HUES64 (cell line): ENCODE results near the gene PLXNA1.

Experiments used
- H3K27ac ChIP-seq: 2 replicates; pipeline ENCODE4 v1.7.0; 2013; ENCODE audit warnings: low read depth, low read length, inconsistent platforms
- H3K27me3 ChIP-seq: 2 replicates; pipeline ENCODE4 v1.6.1; 2013; ENCODE audit warnings: mild to moderate bottlenecking, low read length; ENCODE audit not compliant: insufficient read depth
- H3K36me3 ChIP-seq: 2 replicates; pipeline ENCODE4 v1.6.1; 2013; ENCODE audit warnings: mild to moderate bottlenecking, low read length; ENCODE audit not compliant: insufficient read depth
- H3K4me1 ChIP-seq: 2 replicates; pipeline ENCODE4 v1.6.1; 2013; ENCODE audit warnings: mild to moderate bottlenecking, low read length, moderate library complexity; ENCODE audit not compliant: insufficient read depth
- H3K4me3 ChIP-seq: 2 replicates; pipeline ENCODE4 v1.5.1; 2013; ENCODE audit warnings: mild to moderate bottlenecking, low read length, moderate library complexity
- H3K9ac ChIP-seq: 2 replicates; pipeline ENCODE4 v1.6.1; 2013; ENCODE audit warnings: mild to moderate bottlenecking, low read depth, low read length
- H3K9me3 ChIP-seq: 2 replicates; pipeline ENCODE4 v1.6.1; 2013; ENCODE audit warnings: low read depth, low read length; ENCODE audit not compliant: insufficient read depth
- WGBS: fragments of 150-250, 120-280 bp; methylation state at CpG from one replicate; pipeline ENCODE4 v1.1.7; 2013; ENCODE audit warnings: missing lambda C conversion rate; 5-methylcytosine and 5-hydroxymethylcytosine counted together

PLXNA1 gene

DNA sequence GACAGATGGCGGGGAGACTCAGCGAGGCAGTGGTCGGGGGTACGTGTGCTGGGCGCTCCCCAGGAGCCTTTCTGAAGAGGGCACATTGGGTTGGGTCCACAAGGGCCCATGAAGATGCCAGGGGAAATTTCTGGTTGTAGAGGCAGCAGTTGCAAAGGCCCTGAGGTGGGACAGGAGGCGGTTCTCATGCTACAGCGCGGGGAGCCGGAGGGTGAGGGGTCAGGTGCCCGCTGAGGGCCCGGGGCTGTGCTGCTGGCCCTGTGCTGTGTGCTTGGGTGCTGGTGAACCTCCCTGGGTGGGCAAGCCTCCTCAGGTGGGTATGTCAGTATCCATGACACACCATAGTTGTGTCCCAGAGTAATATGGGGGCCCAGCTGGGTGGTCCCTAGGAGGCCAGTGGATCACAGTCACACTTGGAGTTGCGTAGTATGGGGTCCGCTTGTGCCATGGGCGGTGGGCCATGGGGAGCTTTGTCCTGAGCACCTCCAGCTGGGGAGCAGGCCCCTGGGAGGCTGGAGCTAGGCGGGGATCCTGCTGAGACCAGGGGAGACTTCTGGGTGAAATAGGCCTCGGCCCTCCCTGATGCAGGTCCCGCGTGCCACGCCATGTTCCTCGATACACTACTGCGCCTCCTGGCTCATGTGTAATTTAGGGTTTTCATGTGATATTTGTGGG, 44.3 kb downstream of the PLXNA1 start:
- Histone ChIP-seq H3K27ac (no peak overlapping the region), H3K4me3 (no peak overlapping the region), H3K36me3 (peaks cover 87% of the 10 kb centered on the region), H3K4me1 (no peaks in the 10 kb centered on the region), H3K9ac (no peak overlapping the region), H3K27me3 (no peaks in the 10 kb centered on the region), H3K9me3 (no peaks in the 10 kb centered on the region)
- WGBS = 96% methylated on average over 21 of the region's 21 CpGs

DNA sequence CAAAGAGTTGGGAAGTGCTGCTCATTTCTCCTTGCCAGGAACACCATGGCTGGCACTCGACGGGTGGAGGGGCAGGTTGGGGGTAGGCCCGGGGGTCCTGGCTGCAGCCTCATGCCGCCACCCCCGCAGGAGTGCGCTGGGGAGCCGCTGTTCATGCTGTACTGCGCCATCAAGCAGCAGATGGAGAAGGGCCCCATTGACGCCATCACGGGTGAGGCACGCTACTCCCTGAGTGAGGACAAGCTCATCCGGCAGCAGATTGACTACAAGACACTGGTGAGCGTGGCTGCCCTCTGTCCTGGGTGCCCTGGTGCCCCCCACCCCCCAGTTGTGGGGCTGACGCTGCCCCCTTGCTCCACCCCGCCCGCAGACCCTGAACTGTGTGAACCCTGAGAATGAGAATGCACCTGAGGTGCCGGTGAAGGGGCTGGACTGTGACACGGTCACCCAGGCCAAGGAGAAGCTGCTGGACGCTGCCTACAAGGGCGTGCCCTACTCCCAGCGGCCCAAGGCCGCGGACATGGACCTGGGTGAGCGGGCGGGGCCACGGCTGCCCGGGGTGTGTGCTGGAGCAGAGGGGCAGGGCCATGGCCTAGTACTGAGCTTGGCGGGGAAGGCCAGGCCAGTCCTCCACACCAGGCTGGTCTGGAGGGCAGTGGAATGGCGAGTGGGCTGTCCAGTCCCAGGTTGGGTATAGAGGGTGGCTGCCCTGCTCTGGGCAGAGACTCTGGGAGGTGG, 45.1 kb downstream of the PLXNA1 start:
- H3K9ac ChIP-seq = no peak overlapping the region
- H3K36me3 ChIP-seq = peaks cover 86% of the 10 kb centered on the region
- WGBS = 96% methylated on average over 29 of the region's 29 CpGs
- H3K27me3 ChIP-seq = no peaks in the 10 kb centered on the region
- H3K4me1 ChIP-seq = no peaks in the 10 kb centered on the region
- H3K27ac ChIP-seq = no peak overlapping the region
- H3K9me3 ChIP-seq = no peaks in the 10 kb centered on the region
- no peak overlapping the region for H3K4me3 ChIP-seq

DNA sequence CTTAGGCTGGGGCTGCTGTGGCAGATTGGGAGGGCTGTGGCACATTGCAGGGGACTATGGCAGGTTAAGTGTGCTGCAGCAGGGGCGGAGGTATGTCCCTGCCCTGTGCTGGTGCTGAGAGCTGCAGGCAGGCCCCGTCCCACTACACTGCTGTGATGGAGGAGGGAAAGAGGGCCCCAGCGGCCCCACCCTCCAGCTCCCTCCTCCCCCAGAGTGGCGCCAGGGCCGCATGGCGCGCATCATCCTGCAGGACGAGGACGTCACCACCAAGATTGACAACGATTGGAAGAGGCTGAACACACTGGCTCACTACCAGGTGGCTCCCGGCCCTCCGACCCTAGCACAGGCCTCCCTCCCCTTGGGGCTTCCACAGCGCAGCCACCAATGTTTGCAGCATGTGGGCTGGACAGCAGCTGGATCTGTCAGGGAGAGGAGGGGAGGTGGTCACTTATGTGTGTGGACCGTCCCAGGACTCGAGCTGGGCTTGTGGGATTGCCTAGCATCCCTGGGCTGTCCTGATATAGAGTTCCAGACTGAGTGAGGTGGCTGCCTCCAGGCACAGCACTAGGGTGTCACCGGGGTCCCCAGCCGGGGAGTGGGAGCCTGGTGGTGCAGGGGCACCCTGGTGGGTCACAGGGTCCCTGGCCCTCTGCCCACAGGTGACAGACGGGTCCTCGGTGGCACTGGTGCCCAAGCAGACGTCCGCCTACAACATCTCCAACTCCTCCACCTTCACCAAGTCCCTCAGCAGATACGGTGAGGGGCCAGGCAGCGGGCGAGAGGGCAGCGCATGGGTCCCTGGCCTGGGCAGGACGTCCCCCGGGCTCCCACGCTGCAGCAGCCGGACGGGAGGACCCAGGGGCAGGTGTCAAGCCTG, 46.1 kb downstream of the PLXNA1 start:
- H3K27ac ChIP-seq = no peak overlapping the region
- H3K9me3 ChIP-seq = no peaks in the 10 kb centered on the region
- 94% methylated on average over 30 of the region's 30 CpGs for WGBS
- no peak overlapping the region for H3K9ac ChIP-seq
- no peaks in the 10 kb centered on the region for H3K27me3 ChIP-seq
- no peak overlapping the region for H3K4me3 ChIP-seq
- no peaks in the 10 kb centered on the region for H3K4me1 ChIP-seq
- H3K36me3 ChIP-seq = peaks cover 86% of the 10 kb centered on the region

- peaks cover 88% of the 10 kb centered on the region for H3K36me3 ChIP-seq
These were observed 47.0 kb downstream of the PLXNA1 start for GRCh38 chr3:127029658-127030507.

DNA sequence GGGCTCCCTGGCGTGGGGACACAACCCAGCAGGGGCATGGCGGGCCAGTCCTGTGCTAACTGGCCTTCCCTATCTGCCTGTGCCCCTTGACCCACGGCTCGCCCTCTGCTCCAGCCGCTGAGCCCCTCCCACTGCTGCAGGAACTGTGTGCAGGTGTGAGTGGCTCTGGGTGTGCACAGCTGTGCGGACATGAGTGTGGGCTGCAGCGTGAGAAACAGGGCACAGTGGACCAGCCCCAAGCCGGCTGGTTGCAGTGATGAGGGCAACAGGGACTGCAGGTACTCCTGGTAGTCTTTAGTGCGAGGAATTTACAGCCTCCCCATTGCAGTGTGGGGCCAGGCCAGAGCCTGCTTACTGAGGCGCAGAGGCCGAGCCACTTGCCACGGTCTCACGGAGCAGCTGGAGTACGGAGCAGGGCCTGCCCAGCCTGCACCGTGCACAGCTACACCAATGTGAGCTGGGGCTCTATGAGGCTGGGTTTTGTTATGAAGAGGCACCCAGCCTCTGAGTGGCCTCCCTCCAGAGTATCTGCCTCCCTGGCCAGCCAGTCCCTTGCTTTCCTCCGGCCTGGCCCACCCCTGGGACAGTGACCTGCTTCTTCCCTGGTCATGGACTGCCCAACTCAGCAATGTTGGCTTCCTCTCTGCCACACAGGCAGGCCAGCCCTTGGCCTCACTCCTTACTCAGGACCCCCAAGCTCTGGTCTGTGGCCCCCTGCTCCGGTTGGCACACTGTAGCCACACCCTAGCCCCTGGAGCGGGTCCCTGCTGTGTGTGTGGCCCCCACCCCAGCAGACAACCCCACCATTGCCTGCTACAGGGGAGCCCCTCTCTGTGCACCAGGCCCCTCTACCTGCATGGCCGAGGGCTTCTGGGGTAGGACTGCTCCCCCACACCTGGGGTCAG, 47.8 kb downstream of the PLXNA1 start:
- no peak overlapping the region for H3K27ac ChIP-seq
- H3K4me1 ChIP-seq = no peaks in the 10 kb centered on the region
- no peaks in the 10 kb centered on the region for H3K9me3 ChIP-seq
- no peaks in the 10 kb centered on the region for H3K27me3 ChIP-seq
- peaks cover 80% of the 10 kb centered on the region for H3K36me3 ChIP-seq
- no peak overlapping the region for H3K4me3 ChIP-seq
- no peak overlapping the region for H3K9ac ChIP-seq
- WGBS = 93% methylated on average over 19 of the region's 19 CpGs

More at GRCh38 chr3:127029658-127030507, 47.0 kb downstream of the PLXNA1 start:
- no peaks in the 10 kb centered on the region for H3K9me3 ChIP-seq
- 96% methylated on average over 42 of the region's 42 CpGs for WGBS
- no peaks in the 10 kb centered on the region for H3K27me3 ChIP-seq
- H3K27ac ChIP-seq = no peak overlapping the region
- H3K9ac ChIP-seq = no peak overlapping the region
- H3K4me1 ChIP-seq = no peaks in the 10 kb centered on the region
- H3K4me3 ChIP-seq = no peak overlapping the region

- Histone ChIP-seq H3K9ac (no peak overlapping the region), H3K36me3 (peaks cover 74% of the 10 kb centered on the region)
- 88% methylated on average over 9 of the region's 9 CpGs for WGBS
These were observed 48.5 kb downstream of the PLXNA1 start for GRCh38 chr3:127031413-127031810.

GRCh38 chr3:127031845-127032244, 48.9 kb downstream of the PLXNA1 start:
- 94% methylated on average over 7 of the region's 7 CpGs for WGBS
- Histone ChIP-seq H3K9ac (no peak overlapping the region), H3K9me3 (no peaks in the 10 kb centered on the region)

More at GRCh38 chr3:127031413-127031810, 48.5 kb downstream of the PLXNA1 start:
- Histone ChIP-seq H3K4me3 (no peak overlapping the region), H3K9me3 (no peaks in the 10 kb centered on the region), H3K27me3 (no peaks in the 10 kb centered on the region), H3K4me1 (no peaks in the 10 kb centered on the region), H3K27ac (no peak overlapping the region)

GRCh38 chr3:127032296-127032990, 49.5 kb downstream of the PLXNA1 start:
- no peak overlapping the region for H3K27ac ChIP-seq
- peaks cover 65% of the 10 kb centered on the region for H3K36me3 ChIP-seq
- WGBS = 91% methylated on average over 20 of the region's 21 CpGs
- H3K27me3 ChIP-seq = no peaks in the 10 kb centered on the region
- no peaks in the 10 kb centered on the region for H3K9me3 ChIP-seq
- H3K4me3 ChIP-seq = no peak overlapping the region
- H3K4me1 ChIP-seq = no peaks in the 10 kb centered on the region
- H3K9ac ChIP-seq = no peak overlapping the region

More at GRCh38 chr3:127031845-127032244, 48.9 kb downstream of the PLXNA1 start:
- Histone ChIP-seq H3K27me3 (no peaks in the 10 kb centered on the region), H3K36me3 (peaks cover 69% of the 10 kb centered on the region), H3K27ac (no peak overlapping the region), H3K4me3 (no peak overlapping the region), H3K4me1 (no peaks in the 10 kb centered on the region)
